Cardiac fibroblast (primary cell): Measurements from ENCODE around the gene RPL26.

Experiments used
- DNase-seq, 2 donors: peaks; one replicate each; pipeline versions ENCODE4 v3.0.0 to v3.0.0-alpha.2; 2010; ENCODE audit warnings: low read depth in 2 of 2
- H3K4me3 ChIP-seq, 2 donors: replicated peaks in 1 of 2; 1 replicate in 1 of 2; 2 replicates in 1 of 2; pipeline ENCODE4 v1.5.1; 2011; ENCODE audit warnings: low read depth in 2 of 2, low read length in 2 of 2, mild to moderate bottlenecking in 2 of 2, moderate library complexity in 1 of 2
- TF ChIP-seq, protein P1 (sequence below): IDR thresholded peaks from one replicate; pipeline ENCODE4 v1.5.1; 2011; ENCODE audit warnings: low read depth, mild to moderate bottlenecking, low read length, inconsistent platforms

The RPL26 gene

DNA sequence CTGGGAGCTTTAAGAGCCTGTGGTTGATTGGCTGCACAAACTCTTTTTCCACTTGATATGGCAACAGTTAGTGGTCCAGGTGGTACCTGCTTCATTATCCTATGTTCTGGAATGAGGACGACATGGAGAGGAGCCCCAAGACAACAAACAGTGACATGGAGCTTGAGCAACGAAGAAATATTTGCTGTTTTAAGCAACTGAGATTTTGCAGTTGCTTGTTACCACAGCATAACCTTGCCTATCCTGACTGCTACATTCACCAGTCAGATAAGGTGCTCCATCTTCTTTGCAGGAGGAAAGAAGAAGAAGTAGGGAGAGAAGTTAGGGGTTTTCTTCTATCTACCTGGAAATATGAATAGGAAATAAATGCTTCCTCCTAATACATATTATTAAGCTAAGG is 50.9 kb downstream of the RPL26 start:
- TF ChIP-seq, protein P1, sequence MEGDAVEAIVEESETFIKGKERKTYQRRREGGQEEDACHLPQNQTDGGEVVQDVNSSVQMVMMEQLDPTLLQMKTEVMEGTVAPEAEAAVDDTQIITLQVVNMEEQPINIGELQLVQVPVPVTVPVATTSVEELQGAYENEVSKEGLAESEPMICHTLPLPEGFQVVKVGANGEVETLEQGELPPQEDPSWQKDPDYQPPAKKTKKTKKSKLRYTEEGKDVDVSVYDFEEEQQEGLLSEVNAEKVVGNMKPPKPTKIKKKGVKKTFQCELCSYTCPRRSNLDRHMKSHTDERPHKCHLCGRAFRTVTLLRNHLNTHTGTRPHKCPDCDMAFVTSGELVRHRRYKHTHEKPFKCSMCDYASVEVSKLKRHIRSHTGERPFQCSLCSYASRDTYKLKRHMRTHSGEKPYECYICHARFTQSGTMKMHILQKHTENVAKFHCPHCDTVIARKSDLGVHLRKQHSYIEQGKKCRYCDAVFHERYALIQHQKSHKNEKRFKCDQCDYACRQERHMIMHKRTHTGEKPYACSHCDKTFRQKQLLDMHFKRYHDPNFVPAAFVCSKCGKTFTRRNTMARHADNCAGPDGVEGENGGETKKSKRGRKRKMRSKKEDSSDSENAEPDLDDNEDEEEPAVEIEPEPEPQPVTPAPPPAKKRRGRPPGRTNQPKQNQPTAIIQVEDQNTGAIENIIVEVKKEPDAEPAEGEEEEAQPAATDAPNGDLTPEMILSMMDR: no peak
- no peak for DNase-seq
- H3K4me3 ChIP-seq: no peak overlapping the region
